GM19023 (cell line): ENCODE measurements around the gene RAB10.

Experiments
- ATAC-seq: cut with Tn5 transposase; IDR thresholded peaks from one replicate; pipeline ENCODE4 v1.9.1; 2021; ENCODE audit warnings: mild to moderate bottlenecking, moderate library complexity; ENCODE audit not compliant: unreplicated experiment

Gene RAB10

DNA sequence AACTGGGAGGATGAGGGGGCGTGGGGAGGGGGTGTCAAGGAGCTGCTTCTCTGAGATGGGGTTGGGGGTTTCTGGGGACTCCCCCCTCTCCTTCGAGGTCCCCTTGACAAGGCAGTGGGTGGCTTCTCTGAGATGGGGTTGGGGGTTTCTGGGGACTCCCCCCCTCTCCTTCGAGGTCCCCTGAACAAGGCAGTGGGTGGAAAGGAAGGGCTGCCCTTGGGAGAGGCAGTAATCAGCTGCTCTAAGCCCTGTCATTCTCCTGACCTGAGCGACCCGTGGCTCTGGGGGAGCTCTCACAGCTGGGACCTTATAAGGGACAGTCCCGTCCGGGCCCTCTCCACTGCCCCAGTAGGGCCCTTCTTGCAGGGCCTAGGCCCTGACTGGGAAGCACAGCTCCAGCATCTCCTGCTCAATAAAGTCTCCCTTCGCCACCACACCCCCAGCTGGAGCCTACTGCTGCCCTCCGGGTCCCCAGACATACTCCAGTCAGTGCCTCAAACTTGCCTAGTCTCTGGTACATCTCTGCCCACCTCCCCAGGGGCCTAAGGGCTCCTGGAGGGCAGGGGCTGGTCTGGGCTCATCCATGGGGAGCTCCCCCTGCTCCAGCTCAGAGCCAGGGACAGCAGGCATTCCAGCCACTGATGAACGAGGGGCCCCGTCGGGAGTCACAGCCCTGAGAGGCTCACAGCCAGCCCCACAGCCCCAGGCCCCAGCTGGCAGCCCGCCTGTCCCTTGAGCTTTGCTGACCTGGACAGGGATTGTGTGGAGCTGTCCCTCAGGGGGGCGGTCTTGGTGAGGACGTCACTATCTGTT lies 141.8 kb downstream of the RAB10 start:
- no peak for ATAC-seq

- ATAC-seq = no peak
Measured at GRCh38 chr2:26176279-26176615, 142.4 kb downstream of the RAB10 start.

DNA sequence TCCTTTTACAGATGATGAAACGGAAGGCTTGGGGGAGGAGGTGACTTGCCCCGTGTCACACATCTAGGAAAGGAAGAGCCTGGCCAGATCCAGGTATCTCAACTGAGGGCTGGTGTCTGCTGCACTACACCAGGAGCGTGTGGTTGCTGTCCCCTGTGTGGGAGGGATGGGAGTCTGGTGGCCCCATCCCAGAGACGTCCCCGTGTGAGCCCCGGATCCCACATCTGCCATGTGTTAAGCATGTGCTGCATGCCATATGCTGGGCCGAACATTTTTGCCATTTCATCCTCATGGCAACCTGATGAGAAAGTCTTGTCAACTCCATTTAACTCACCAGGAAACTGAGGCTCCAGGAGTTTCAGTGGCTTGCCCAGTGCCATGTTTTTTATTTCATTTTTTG lies 143.2 kb downstream of the RAB10 start:
- ATAC-seq = no peak

DNA sequence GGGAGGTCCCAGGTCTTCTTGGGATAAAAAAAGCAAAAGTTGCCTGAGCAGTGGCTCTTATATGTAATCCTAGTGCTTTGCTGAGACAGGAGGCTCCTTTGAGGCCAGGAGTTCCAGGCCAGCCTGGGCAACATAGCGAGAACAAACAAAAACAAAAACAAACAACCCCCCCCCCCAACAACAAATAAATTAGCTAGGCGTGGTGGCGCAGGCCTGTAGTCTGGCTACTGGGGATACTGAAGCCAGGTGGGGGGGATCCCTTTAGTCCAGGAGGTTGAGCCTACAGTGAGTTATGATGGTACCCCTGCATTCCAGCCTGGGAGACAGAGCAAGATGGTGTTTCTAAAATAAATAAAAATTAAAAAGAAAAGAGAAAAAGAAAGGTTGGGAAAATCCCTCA lies 144.4 kb downstream of the RAB10 start:
- no peak for ATAC-seq

DNA sequence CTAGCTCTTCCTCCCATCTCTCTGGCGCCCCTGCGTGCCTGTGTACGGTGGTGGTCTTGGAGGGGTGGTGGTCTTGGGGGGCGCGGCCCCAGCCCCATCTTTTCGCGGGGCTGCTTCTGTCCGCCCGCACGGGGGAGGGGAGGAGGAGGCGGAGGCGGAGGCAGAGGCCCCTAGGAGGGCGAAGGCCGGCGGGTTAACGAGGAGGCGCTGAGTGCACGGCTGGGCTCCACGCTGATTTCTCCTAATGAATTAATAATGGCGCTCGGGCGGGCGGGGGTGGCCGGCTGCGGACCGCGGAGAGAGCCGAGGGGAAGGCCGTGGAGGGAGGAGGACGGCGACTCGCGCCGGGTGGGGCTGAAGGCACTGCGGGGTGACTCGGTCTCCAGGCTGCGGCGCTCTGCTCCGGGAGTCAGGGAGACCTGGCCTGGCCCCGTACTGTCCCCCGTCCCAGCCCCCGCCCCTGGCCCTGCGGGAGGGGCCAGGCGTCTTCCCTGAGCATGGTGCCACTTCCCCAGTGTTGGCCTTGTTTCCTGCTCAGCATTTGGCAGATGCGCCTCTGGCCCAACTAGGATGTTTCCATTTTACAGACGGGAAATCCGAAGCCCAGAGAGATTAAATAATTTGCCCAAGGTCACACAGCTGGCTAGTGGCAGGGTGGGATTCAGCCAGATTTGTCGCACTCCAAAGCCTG lies 145.0 kb downstream of the RAB10 start:
- ATAC-seq = no peak

GRCh38 chr2:26179446-26179913 lies 145.6 kb downstream of the RAB10 start:
- ATAC-seq = no peak

DNA sequence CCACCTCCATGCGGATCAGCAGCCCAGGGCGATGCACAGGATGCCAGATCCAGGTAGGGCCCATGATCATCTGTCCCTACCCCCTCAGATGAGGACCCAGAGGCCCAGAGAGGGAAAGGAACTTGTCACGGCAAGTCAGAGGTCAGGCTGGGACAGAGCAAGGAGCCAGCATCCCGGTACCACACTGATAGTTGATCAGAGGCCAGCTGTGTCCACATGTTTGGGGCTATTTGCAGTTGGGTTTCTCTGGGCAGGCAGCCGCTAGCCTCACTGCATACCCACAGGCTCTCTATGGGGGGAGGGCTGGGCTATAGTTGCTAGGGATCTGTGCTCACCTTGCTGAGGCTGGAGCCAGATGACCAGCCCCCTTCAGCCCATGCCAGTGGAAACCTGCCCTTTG lies 148.6 kb downstream of the RAB10 start:
- ATAC-seq = no peak

GRCh38 chr2:26182887-26183630 lies 149.2 kb downstream of the RAB10 start:
- ATAC-seq = no peak

GRCh38 chr2:26184121-26184520 lies 150.2 kb downstream of the RAB10 start:
- no peak for ATAC-seq

DNA sequence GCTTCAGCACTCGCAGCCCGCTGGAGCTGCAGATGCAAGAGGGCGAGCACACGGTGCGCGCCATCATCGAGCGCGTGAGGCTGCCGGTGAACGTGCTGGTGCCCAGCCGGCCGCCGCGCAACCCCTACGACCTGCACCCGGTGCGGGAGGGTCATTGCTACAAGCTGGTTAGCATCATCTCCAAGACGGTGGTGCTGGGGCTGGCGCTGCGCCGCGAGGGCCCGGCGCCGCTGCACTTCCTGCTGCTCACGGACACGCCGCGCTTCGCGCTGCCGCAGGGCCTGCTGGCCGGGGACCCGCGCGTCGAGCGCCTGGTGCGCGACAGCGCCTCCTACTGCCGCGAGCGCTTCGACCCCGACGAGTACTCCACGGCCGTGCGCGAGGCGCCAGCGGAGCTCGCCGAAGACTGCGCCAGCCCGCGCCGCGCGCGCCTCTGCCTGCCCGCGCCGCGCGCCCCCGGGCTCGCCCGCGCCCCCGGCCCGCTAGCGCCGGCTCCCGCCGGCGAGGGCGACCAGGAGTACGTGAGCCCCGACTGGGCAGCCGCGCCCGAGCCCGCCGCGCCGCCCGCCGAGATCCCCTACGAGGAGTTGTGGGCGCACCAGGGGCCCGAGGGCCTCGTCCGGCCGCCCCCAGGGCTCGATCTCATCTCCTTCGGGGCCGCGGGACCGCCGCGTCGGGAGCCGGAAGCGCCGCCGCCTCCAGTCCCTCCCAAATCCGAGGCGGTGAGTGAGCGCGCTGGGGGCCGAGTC lies 150.8 kb downstream of the RAB10 start:
- ATAC-seq = peak; percentile 75

DNA sequence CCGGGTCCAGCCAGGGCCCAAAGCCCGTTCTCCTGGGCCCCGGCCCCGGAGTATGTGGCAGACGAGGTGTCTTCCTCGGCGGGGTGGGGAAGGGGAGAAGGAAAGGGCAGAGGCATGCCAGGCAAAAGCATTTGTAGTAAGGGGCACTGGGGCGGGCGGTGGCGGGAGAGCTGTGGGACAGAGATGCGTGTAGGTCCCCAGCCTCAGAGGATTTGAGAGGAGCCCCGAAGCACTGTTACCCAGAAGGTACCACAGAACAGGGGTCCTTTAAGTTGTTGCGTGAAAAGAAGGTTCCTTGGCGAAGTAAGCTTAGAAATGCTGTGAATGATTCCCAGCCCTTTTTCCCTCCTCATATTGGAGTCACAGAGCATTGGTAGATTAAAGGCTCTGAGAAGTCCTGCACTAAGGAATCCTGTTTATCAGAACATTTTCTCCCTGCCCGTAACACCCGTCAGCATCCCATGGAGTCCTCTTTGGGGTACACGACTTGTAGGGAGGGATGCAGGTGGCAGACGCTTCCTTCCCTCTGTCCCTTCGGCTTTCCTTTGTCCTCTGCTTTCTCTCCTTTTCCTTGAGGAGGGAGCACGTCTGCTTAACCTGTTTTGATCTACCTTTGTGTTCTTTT lies 151.5 kb downstream of the RAB10 start:
- no peak for ATAC-seq

GRCh38 chr2:26185954-26186770 lies 152.3 kb downstream of the RAB10 start:
- no peak for ATAC-seq
